GM23248 (cell line): ENCODE data around the gene RS1.

Experiments
- EZH2 ChIP-seq: fragments of 200-600 bp; sonication (generic); IDR thresholded peaks from 2 replicates; pipeline ENCODE4 v1.6.1; 2018; ENCODE audit warnings: antibody characterized with exemption, mild to moderate bottlenecking; ENCODE audit not compliant: insufficient read depth, poor library complexity, severe bottlenecking
- EZH2phosphoT487 ChIP-seq: fragments of 200-600 bp; sonication (generic); IDR thresholded peaks from 2 replicates; pipeline ENCODE4 v1.6.1; 2018; ENCODE audit warnings: antibody characterized with exemption, moderate library complexity, mild to moderate bottlenecking, low read depth; ENCODE audit not compliant: insufficient read depth

DNA sequence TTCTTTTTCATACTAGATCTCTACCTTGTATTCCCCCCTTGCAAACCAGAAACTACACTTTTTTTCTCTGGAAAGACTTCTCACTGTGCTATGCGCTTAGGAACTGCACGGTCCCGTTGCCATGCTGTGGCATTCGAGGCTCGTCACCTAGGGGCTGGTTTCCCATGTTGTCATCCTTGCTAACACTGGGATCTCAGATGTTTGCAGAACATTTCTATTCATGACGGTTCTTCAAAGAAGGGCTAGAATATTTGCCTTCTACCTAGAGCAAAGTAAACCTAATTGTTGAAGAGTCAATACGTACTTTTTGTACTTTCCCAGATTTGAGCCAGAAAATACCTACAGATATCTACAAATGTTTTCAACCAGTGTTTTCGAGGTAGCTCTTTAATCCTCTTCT is 41.0 kb downstream of the RS1 start:
- TF ChIP-seq EZH2, result no peak
- no peak for TF ChIP-seq EZH2phosphoT487
